ENCODE results near the gene ZNF487. TPM values are rescaled to one million over a fixed set of nuclear protein-coding genes. Genes with fewer than 3 reads are reported as not detected.
"Not testable (repeated sequence)": the region's sequence is repeated elsewhere in the genome, so short reads cannot be mapped to it uniquely, and the experiment has no call there.

Gene ZNF487
- total RNA-seq, 4 donors from 2014 or later, result 7.3 to 23.7 (median 18.3) TPM

- Histone ChIP-seq H3K27me3 (no peaks in the 10 kb centered on the region), H3K27ac (peak overlapping the region in 1 of 4 donors; percentile 10), H3K36me3 (peaks cover 3 to 85% (median 36%) of the 10 kb centered on the region in 3 donors), H3K9me3 (no peaks in the 10 kb centered on the region), H3K4me3 (no peak overlapping the region), H3K4me1 (peaks cover 0 to 74% (median 21%) of the 10 kb centered on the region in 4 donors)
- TF ChIP-seq CTCF (IDR thresholded peaks at IDR 0.05) (no peak), EP300 (IDR thresholded peaks at IDR 0.05) (no peak), POLR2A (IDR thresholded peaks at IDR 0.05) (no peak)
- no peak for DNase-seq (ENCODE audit: low spot score in 2 of 2)
- 90% methylated on average over 6 of the region's 6 CpGs for WGBS, 2 donors
These were observed 45.4 kb upstream of the ZNF487 start for GRCh38 chr10:43391496-43391895.

- 89 to 91% methylated on average over 3 of the region's 3 CpGs for WGBS, 2 donors
- no peak for DNase-seq (ENCODE audit: low spot score in 2 of 2)
- H3K4me3 ChIP-seq, result no peak overlapping the region
- TF ChIP-seq POLR2A (IDR thresholded peaks at IDR 0.05), result no peak
- no peak for TF ChIP-seq EP300 (IDR thresholded peaks at IDR 0.05)
- TF ChIP-seq CTCF (IDR thresholded peaks at IDR 0.05), result no peak
- no peaks in the 10 kb centered on the region for H3K27me3 ChIP-seq
- no peak overlapping the region for H3K27ac ChIP-seq
- no peaks in the 10 kb centered on the region for H3K9me3 ChIP-seq
- peaks cover 0 to 78% (median 23%) of the 10 kb centered on the region in 4 donors for H3K4me1 ChIP-seq
- H3K36me3 ChIP-seq, result peaks cover 2 to 72% (median 23%) of the 10 kb centered on the region in 3 donors
These were observed 44.2 kb upstream of the ZNF487 start for GRCh38 chr10:43392748-43393147.

GRCh38 chr10:43393186-43393585, 43.7 kb upstream of the ZNF487 start:
- 89 to 92% methylated on average over 11 of the region's 11 CpGs for WGBS, 2 donors

GRCh38 chr10:43393606-43394360, 43.1 kb upstream of the ZNF487 start:
- TF ChIP-seq POLR2A (IDR thresholded peaks at IDR 0.05) (no peak), EP300 (IDR thresholded peaks at IDR 0.05) (no peak), CTCF (IDR thresholded peaks at IDR 0.05) (no peak)
- WGBS, 2 donors, result 73% methylated on average over 3 of the region's 3 CpGs
- Histone ChIP-seq H3K27me3 (no peaks in the 10 kb centered on the region), H3K4me1 (peaks cover 0 to 89% (median 32%) of the 10 kb centered on the region in 4 donors), H3K27ac (peak overlapping the region in 2 of 4 donors; percentile 15 to 100), H3K9me3 (no peaks in the 10 kb centered on the region), H3K4me3 (no peak overlapping the region), H3K36me3 (peaks cover 0 to 62% (median 23%) of the 10 kb centered on the region in 3 donors)
- DNase-seq (ENCODE audit: low spot score in 2 of 2), result no peak

More at GRCh38 chr10:43393186-43393585, 43.7 kb upstream of the ZNF487 start:
- H3K4me3 ChIP-seq; H3K9me3 ChIP-seq; H3K27ac ChIP-seq; H3K27me3 ChIP-seq; DNase-seq (ENCODE audit: low spot score in 2 of 2): not testable (repeated sequence)
- Histone ChIP-seq H3K36me3 (peaks cover 0 to 68% (median 23%) of the 10 kb centered on the region in 3 donors), H3K4me1 (peaks cover 0 to 83% (median 26%) of the 10 kb centered on the region in 4 donors)

- Histone ChIP-seq H3K4me3 (no peak overlapping the region), H3K36me3 (peaks cover 0 to 58% (median 19%) of the 10 kb centered on the region in 3 donors), H3K27me3 (no peaks in the 10 kb centered on the region), H3K27ac (peak overlapping the region in 2 of 4 donors; percentile 21 to 100), H3K4me1 (peaks cover 0 to 90% (median 40%) of the 10 kb centered on the region in 4 donors), H3K9me3 (no peaks in the 10 kb centered on the region)
- no peak for DNase-seq (ENCODE audit: low spot score in 2 of 2)
- TF ChIP-seq POLR2A (IDR thresholded peaks at IDR 0.05) (no peak), EP300 (IDR thresholded peaks at IDR 0.05) (no peak), CTCF (IDR thresholded peaks at IDR 0.05) (no peak)
- WGBS, 2 donors, result 77% methylated on average over 6 of the region's 6 CpGs
These were observed 42.0 kb upstream of the ZNF487 start for GRCh38 chr10:43394868-43395267.
